GM18498 (cell line): ENCODE measurements around the gene FBXO38.
A peak's percentile ranks its signal among the peaks of the same experiment; 100 is the strongest.

Experiments used
- ATAC-seq: cut with Tn5 transposase; IDR thresholded peaks from one replicate; pipeline ENCODE4 v1.9.1; 2021; ENCODE audit warnings: mild to moderate bottlenecking, moderate library complexity; ENCODE audit not compliant: unreplicated experiment

Gene FBXO38

GRCh38 chr5:148385094-148385493 lies 1.3 kb downstream of the FBXO38 start:
- no peak for ATAC-seq

- no peak for ATAC-seq
Measured at GRCh38 chr5:148386041-148386440, 2.3 kb downstream of the FBXO38 start.

- no peak for ATAC-seq
Measured at GRCh38 chr5:148387325-148387724, 3.6 kb downstream of the FBXO38 start.

- no peak for ATAC-seq
Measured at GRCh38 chr5:148388696-148389095, 4.9 kb downstream of the FBXO38 start.

GRCh38 chr5:148390914-148391313 lies 7.2 kb downstream of the FBXO38 start:
- ATAC-seq, result no peak

- ATAC-seq, result no peak
Measured at GRCh38 chr5:148391422-148391821, 7.7 kb downstream of the FBXO38 start.

GRCh38 chr5:148393390-148393741 lies 9.6 kb downstream of the FBXO38 start:
- no peak for ATAC-seq

- no peak for ATAC-seq
Measured at GRCh38 chr5:148394587-148395019, 10.8 kb downstream of the FBXO38 start.

GRCh38 chr5:148395031-148395430 lies 11.3 kb downstream of the FBXO38 start:
- ATAC-seq, result no peak

GRCh38 chr5:148397968-148398595 lies 14.3 kb downstream of the FBXO38 start:
- no peak for ATAC-seq

- ATAC-seq, result no peak
Measured at GRCh38 chr5:148398698-148399121, 15.0 kb downstream of the FBXO38 start.

- no peak for ATAC-seq
Measured at GRCh38 chr5:148401604-148402003, 17.8 kb downstream of the FBXO38 start.

- peak; percentile 85 for ATAC-seq
Measured at GRCh38 chr5:148403344-148403743, 19.6 kb downstream of the FBXO38 start.

GRCh38 chr5:148406406-148406805 lies 22.6 kb downstream of the FBXO38 start:
- no peak for ATAC-seq

- no peak for ATAC-seq
Measured at GRCh38 chr5:148408092-148408491, 24.3 kb downstream of the FBXO38 start.

- no peak for ATAC-seq
Measured at GRCh38 chr5:148412124-148412523, 28.4 kb downstream of the FBXO38 start.

GRCh38 chr5:148414833-148415232 lies 31.1 kb downstream of the FBXO38 start:
- ATAC-seq, result no peak

GRCh38 chr5:148416416-148416815 lies 32.7 kb downstream of the FBXO38 start:
- no peak for ATAC-seq

- ATAC-seq, result no peak
Measured at GRCh38 chr5:148416921-148417320, 33.2 kb downstream of the FBXO38 start.

- ATAC-seq, result no peak
Measured at GRCh38 chr5:148418511-148418910, 34.8 kb downstream of the FBXO38 start.

GRCh38 chr5:148421661-148422060 lies 37.9 kb downstream of the FBXO38 start:
- ATAC-seq, result no peak

- no peak for ATAC-seq
Measured at GRCh38 chr5:148425808-148426207, 42.0 kb downstream of the FBXO38 start.

GRCh38 chr5:148426514-148426913 lies 42.8 kb downstream of the FBXO38 start:
- ATAC-seq, result no peak
